ENCODE measurements around the gene AP2B1.
"Not testable (repeated sequence)": the region's sequence is repeated elsewhere in the genome, so short reads cannot be mapped to it uniquely, and the experiment has no call there.

The AP2B1 gene

GRCh38 chr17:35745749-35746320 is 158.7 kb downstream of the AP2B1 start:
- TF ChIP-seq CTCF (IDR thresholded peaks at IDR 0.05; ENCODE audit: insufficient read depth, low read depth, low read length, missing control alignments) = no peak
- no peak for DNase-seq (ENCODE audit: low read depth)

GRCh38 chr17:35747540-35748017 is 160.5 kb downstream of the AP2B1 start:
- no peak overlapping the region for H3K4me3 ChIP-seq (ENCODE audit: low read length)
- DNase-seq (ENCODE audit: low read depth) = peak; percentile 81
- peak; percentile 86 for TF ChIP-seq CTCF (IDR thresholded peaks at IDR 0.05; ENCODE audit: insufficient read depth, low read depth, low read length, missing control alignments)

More at GRCh38 chr17:35745749-35746320, 158.7 kb downstream of the AP2B1 start:
- H3K4me3 ChIP-seq (ENCODE audit: low read length) = no peak overlapping the region

GRCh38 chr17:35748341-35748841 is 161.3 kb downstream of the AP2B1 start:
- no peak overlapping the region for H3K4me3 ChIP-seq (ENCODE audit: low read length)
- TF ChIP-seq CTCF (IDR thresholded peaks at IDR 0.05; ENCODE audit: insufficient read depth, low read depth, low read length, missing control alignments) = no peak
- peak; percentile 45 for DNase-seq (ENCODE audit: low read depth)

- TF ChIP-seq CTCF (IDR thresholded peaks at IDR 0.05; ENCODE audit: insufficient read depth, low read depth, low read length, missing control alignments) = no peak
- no peak for DNase-seq (ENCODE audit: low read depth)
- no peak overlapping the region for H3K4me3 ChIP-seq (ENCODE audit: low read length)
Measured at GRCh38 chr17:35748979-35749378, 161.9 kb downstream of the AP2B1 start.

- DNase-seq (ENCODE audit: low read depth) = peak; percentile 38
- no peak overlapping the region for H3K4me3 ChIP-seq (ENCODE audit: low read length)
- TF ChIP-seq CTCF (IDR thresholded peaks at IDR 0.05; ENCODE audit: insufficient read depth, low read depth, low read length, missing control alignments) = no peak
Measured at GRCh38 chr17:35749560-35750412, 162.7 kb downstream of the AP2B1 start.

GRCh38 chr17:35750526-35751395 is 163.6 kb downstream of the AP2B1 start:
- no peak overlapping the region for H3K4me3 ChIP-seq (ENCODE audit: low read length)
- no peak for TF ChIP-seq CTCF (IDR thresholded peaks at IDR 0.05; ENCODE audit: insufficient read depth, low read depth, low read length, missing control alignments)
- peak; percentile 89 for DNase-seq (ENCODE audit: low read depth)

GRCh38 chr17:35751541-35751940 is 164.4 kb downstream of the AP2B1 start:
- DNase-seq (ENCODE audit: low read depth) = peak; percentile 30
- not testable (repeated sequence) for H3K4me3 ChIP-seq (ENCODE audit: low read length)
